ENCODE data around the gene LPAR1.
"Not testable (repeated sequence)": the region's sequence is repeated elsewhere in the genome, so short reads cannot be mapped to it uniquely, and the experiment has no call there.

Gene LPAR1

DNA sequence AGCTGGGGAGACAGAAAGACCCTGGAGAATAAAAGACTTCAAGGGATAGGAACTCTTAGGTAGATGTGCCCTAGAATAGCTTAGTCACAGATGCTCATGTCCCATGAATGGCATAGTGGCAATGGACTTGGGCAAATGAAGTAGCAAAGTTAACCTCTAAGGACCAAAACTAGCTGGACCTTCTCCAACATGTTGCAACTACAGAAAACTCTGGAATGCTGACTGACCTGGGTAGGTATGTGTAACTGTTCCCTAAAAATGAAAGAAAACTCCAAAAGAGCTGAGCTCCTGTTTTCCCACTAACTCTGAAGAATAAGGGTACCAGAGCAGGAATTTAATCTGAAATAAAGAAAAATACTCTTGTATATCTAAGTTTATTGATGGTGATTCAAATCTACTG lies 12.5 kb upstream of the LPAR1 start:
- no peak for ATAC-seq
- TF ChIP-seq ZC3H10 (CRISPR knock-in tag; IDR thresholded peaks at IDR 0.05): no peak
- TF ChIP-seq ISL1 (CRISPR knock-in tag; IDR thresholded peaks at IDR 0.05): no peak
- TF ChIP-seq, protein P1, sequence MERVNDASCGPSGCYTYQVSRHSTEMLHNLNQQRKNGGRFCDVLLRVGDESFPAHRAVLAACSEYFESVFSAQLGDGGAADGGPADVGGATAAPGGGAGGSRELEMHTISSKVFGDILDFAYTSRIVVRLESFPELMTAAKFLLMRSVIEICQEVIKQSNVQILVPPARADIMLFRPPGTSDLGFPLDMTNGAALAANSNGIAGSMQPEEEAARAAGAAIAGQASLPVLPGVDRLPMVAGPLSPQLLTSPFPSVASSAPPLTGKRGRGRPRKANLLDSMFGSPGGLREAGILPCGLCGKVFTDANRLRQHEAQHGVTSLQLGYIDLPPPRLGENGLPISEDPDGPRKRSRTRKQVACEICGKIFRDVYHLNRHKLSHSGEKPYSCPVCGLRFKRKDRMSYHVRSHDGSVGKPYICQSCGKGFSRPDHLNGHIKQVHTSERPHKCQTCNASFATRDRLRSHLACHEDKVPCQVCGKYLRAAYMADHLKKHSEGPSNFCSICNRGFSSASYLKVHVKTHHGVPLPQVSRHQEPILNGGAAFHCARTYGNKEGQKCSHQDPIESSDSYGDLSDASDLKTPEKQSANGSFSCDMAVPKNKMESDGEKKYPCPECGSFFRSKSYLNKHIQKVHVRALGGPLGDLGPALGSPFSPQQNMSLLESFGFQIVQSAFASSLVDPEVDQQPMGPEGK (CRISPR knock-in tag; IDR thresholded peaks at IDR 0.05; ENCODE audit: borderline replicate concordance): no peak
- TF ChIP-seq TCF4 (CRISPR knock-in tag; IDR thresholded peaks at IDR 0.05; ENCODE audit: borderline replicate concordance): no peak
- no peak for TF ChIP-seq SNAI2 (CRISPR knock-in tag; IDR thresholded peaks at IDR 0.05)
- TF ChIP-seq, protein P2, sequence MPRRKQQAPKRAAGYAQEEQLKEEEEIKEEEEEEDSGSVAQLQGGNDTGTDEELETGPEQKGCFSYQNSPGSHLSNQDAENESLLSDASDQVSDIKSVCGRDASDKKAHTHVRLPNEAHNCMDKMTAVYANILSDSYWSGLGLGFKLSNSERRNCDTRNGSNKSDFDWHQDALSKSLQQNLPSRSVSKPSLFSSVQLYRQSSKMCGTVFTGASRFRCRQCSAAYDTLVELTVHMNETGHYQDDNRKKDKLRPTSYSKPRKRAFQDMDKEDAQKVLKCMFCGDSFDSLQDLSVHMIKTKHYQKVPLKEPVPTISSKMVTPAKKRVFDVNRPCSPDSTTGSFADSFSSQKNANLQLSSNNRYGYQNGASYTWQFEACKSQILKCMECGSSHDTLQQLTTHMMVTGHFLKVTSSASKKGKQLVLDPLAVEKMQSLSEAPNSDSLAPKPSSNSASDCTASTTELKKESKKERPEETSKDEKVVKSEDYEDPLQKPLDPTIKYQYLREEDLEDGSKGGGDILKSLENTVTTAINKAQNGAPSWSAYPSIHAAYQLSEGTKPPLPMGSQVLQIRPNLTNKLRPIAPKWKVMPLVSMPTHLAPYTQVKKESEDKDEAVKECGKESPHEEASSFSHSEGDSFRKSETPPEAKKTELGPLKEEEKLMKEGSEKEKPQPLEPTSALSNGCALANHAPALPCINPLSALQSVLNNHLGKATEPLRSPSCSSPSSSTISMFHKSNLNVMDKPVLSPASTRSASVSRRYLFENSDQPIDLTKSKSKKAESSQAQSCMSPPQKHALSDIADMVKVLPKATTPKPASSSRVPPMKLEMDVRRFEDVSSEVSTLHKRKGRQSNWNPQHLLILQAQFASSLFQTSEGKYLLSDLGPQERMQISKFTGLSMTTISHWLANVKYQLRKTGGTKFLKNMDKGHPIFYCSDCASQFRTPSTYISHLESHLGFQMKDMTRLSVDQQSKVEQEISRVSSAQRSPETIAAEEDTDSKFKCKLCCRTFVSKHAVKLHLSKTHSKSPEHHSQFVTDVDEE (CRISPR knock-in tag; IDR thresholded peaks at IDR 0.05): no peak
- no peak for TF ChIP-seq CSDC2 (CRISPR knock-in tag; IDR thresholded peaks at IDR 0.05)
- TF ChIP-seq, protein P3, sequence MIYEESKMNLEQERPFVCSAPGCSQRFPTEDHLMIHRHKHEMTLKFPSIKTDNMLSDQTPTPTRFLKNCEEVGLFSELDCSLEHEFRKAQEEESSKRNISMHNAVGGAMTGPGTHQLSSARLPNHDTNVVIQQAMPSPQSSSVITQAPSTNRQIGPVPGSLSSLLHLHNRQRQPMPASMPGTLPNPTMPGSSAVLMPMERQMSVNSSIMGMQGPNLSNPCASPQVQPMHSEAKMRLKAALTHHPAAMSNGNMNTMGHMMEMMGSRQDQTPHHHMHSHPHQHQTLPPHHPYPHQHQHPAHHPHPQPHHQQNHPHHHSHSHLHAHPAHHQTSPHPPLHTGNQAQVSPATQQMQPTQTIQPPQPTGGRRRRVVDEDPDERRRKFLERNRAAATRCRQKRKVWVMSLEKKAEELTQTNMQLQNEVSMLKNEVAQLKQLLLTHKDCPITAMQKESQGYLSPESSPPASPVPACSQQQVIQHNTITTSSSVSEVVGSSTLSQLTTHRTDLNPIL (CRISPR knock-in tag; IDR thresholded peaks at IDR 0.05; ENCODE audit: low read depth): no peak
- TF ChIP-seq OSR1 (CRISPR knock-in tag; IDR thresholded peaks at IDR 0.05): no peak
- no peak for TF ChIP-seq PPARA (CRISPR knock-in tag; IDR thresholded peaks at IDR 0.05; ENCODE audit: borderline replicate concordance)
- TF ChIP-seq, protein P4, sequence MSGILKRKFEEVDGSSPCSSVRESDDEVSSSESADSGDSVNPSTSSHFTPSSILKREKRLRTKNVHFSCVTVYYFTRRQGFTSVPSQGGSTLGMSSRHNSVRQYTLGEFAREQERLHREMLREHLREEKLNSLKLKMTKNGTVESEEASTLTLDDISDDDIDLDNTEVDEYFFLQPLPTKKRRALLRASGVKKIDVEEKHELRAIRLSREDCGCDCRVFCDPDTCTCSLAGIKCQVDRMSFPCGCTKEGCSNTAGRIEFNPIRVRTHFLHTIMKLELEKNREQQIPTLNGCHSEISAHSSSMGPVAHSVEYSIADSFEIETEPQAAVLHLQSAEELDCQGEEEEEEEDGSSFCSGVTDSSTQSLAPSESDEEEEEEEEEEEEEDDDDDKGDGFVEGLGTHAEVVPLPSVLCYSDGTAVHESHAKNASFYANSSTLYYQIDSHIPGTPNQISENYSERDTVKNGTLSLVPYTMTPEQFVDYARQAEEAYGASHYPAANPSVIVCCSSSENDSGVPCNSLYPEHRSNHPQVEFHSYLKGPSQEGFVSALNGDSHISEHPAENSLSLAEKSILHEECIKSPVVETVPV (CRISPR knock-in tag; IDR thresholded peaks at IDR 0.05): no peak
- TF ChIP-seq, protein P5, sequence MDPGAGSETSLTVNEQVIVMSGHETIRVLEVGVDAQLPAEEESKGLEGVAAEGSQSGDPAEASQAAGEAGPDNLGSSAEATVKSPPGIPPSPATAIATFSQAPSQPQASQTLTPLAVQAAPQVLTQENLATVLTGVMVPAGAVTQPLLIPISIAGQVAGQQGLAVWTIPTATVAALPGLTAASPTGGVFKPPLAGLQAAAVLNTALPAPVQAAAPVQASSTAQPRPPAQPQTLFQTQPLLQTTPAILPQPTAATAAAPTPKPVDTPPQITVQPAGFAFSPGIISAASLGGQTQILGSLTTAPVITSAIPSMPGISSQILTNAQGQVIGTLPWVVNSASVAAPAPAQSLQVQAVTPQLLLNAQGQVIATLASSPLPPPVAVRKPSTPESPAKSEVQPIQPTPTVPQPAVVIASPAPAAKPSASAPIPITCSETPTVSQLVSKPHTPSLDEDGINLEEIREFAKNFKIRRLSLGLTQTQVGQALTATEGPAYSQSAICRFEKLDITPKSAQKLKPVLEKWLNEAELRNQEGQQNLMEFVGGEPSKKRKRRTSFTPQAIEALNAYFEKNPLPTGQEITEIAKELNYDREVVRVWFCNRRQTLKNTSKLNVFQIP (CRISPR knock-in tag; IDR thresholded peaks at IDR 0.05; ENCODE audit: borderline replicate concordance, low read depth): no peak
- no peak for TF ChIP-seq RARB (CRISPR knock-in tag; IDR thresholded peaks at IDR 0.05)
- TF ChIP-seq ZNF8 (CRISPR knock-in tag; IDR thresholded peaks at IDR 0.05): no peak
- TF ChIP-seq GLIS3 (CRISPR knock-in tag; IDR thresholded peaks at IDR 0.05): no peak
- TF ChIP-seq ARNTL (CRISPR knock-in tag; IDR thresholded peaks at IDR 0.05; ENCODE audit: borderline replicate concordance, low read depth): no peak
- no peak for TF ChIP-seq BACH2 (CRISPR knock-in tag; IDR thresholded peaks at IDR 0.05; ENCODE audit: borderline replicate concordance)

DNA sequence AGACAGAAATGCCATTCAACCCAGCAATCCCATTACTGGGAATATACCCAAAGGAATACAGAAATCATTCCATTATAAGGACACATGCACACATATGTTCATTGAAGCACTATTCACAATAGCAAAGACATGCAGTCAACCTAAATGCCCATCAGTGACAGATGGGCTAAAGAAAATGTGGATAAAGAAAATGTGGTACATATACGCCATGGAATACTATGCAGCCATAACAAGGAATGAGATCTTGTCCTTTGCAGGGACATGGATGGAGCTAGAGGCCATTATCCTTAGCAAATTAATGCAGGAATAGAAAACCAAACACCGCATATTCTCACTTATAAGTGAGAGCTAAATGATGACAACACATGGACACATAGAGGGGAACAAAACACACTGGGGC lies 9.0 kb upstream of the LPAR1 start:
- not testable (repeated sequence) for ATAC-seq
- peak; percentile 90 for TF ChIP-seq ZNF8 (CRISPR knock-in tag; IDR thresholded peaks at IDR 0.05)

DNA sequence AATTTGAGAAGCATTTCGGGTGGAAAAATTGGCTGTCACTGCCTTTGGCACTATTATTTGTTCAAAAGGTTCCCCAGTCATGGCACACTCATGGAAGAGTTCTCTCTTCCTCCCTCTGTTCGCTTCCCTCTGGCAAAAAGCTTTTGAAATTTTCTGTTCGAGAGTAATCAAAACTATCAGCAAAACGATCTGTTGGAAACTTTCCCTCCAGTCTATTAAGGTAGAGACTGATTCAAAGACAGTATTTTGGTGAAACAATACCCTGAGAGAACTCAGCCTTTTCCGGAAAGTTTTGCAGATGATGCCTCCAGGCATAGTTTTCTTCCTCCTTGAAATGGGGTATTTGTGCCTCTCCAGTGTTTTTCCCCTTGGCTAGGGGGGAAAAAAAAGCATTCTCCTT lies 3.6 kb upstream of the LPAR1 start:
- TF ChIP-seq TCF4 (CRISPR knock-in tag; IDR thresholded peaks at IDR 0.05; ENCODE audit: borderline replicate concordance) (no peak), ZNF565 (CRISPR knock-in tag; conservative IDR thresholded peaks at IDR 0.05; ENCODE audit: low read depth) (no peak)
- TF ChIP-seq, protein P1 (CRISPR knock-in tag; IDR thresholded peaks at IDR 0.05; ENCODE audit: borderline replicate concordance): no peak
- no peak for ATAC-seq
